ENCODE measurements around the gene FUCA2.

GRCh38 chr6:143490775-143491174, 20.7 kb downstream of the FUCA2 start:
- TF ChIP-seq, protein P1, sequence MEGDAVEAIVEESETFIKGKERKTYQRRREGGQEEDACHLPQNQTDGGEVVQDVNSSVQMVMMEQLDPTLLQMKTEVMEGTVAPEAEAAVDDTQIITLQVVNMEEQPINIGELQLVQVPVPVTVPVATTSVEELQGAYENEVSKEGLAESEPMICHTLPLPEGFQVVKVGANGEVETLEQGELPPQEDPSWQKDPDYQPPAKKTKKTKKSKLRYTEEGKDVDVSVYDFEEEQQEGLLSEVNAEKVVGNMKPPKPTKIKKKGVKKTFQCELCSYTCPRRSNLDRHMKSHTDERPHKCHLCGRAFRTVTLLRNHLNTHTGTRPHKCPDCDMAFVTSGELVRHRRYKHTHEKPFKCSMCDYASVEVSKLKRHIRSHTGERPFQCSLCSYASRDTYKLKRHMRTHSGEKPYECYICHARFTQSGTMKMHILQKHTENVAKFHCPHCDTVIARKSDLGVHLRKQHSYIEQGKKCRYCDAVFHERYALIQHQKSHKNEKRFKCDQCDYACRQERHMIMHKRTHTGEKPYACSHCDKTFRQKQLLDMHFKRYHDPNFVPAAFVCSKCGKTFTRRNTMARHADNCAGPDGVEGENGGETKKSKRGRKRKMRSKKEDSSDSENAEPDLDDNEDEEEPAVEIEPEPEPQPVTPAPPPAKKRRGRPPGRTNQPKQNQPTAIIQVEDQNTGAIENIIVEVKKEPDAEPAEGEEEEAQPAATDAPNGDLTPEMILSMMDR (IDR thresholded peaks at IDR 0.05; ENCODE audit: low read depth, low read length), result no peak
- no peak for TF ChIP-seq EZH2phosphoT487 (IDR thresholded peaks at IDR 0.05; ENCODE audit: low read depth)
